ENCODE data around the gene SETD6.
"Not testable (repeated sequence)": the region's sequence is repeated elsewhere in the genome, so short reads cannot be mapped to it uniquely, and the experiment has no call there.

SETD6 gene

DNA sequence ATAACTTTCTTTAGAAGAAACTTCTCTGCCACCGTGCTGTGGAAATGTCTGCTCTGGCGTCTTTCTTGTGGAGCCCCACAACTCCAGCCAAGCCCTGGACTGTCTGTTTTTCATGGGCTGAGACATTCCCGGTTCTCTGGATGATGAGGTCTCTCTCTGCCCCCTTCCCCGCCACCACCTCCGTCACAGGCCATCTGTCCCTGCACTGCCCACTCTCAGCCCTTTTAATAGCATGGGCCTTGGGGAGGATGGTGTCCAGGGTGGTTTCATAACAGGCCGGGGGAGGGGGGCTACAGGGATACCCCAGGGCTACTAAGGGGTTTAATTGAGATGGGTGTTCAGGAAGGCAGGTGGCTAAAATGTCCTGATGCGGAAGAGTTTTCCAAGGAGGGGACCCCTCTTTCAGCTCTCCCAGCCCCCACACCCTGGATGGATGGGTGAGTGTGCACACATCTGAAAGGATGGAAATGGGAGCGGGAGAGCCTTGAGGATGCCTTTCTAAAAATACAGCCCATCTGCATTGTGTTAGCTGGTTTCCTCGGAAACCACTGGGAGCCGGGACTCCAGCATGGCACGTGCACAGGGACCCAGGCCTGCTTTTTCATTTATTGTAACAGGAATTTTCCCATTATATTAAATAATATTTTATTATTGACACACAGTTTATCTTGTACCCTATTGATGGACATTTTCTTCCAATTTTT lies 30.0 kb upstream of the SETD6 start:
- no peak for FAIRE-seq
- TF ChIP-seq CTCF (IDR thresholded peaks at IDR 0.05; ENCODE audit: insufficient read depth, missing control alignments), result no peak
- no peak for DNase-seq (ENCODE audit: insufficient read length, low spot score)

DNA sequence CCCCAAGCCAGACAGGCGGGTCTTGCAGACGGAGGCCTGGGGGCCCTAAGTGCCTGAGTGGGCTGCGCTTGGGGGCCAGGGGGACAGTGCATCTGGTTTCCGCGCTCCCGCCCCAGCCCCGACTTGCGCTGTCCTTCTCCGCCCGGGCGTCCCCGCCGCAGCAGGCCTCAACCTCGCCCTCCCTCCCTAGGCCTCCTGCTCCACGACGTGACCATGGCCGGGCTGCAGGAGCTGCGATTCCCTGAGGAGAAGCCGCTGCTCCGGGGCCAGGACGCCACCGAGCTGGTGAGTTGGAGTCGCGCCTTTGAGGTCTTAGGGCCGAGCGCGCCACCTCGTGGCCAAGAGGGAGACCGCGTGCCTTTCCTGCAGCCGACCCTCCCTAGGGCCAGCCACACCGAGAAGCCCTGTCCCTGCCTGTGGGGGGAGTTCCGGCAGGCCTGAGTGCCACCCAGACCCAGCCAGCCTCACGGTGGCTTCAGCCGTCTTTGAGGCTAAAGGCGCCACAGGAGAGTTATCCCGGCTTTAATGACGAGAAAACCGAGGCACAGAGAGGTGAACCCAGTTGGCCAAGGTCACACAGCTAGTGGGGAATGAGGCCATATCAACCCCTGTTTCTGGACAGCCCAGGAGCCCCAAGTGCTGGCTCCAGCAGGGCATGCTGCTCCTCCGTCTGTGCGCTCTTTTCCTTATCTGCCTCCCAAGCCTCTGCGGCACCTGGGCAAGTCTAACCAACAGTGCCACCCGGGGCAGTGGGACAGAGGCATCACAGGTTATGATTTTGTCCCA lies 27.6 kb upstream of the SETD6 start:
- DNase-seq (ENCODE audit: insufficient read length, low spot score) (peak; percentile 77), FAIRE-seq (no peak)
- peak; percentile 72 for TF ChIP-seq CTCF (IDR thresholded peaks at IDR 0.05; ENCODE audit: insufficient read depth, missing control alignments)

DNA sequence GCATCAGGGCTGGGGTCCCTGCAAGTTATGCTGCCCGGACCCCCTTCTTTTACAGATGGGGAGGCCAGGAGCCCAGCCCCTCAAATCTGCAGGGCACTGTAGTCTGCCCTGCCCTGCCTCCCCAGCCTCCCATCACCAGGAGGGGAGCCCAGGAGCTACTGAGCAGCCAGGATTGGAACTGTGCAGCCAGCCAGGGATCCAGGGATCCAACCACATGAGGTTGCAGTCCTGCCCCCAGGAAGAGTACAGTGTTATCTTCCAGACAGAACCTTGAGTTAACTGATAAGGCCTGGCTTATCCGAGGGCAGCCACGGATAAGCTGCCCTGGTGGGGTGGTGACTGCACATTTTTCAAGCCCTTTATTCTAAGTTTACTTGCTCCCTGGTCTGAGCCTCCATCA lies 26.8 kb upstream of the SETD6 start:
- FAIRE-seq, result no peak
- no peak for DNase-seq (ENCODE audit: insufficient read length, low spot score)
- no peak for TF ChIP-seq CTCF (IDR thresholded peaks at IDR 0.05; ENCODE audit: insufficient read depth, missing control alignments)

DNA sequence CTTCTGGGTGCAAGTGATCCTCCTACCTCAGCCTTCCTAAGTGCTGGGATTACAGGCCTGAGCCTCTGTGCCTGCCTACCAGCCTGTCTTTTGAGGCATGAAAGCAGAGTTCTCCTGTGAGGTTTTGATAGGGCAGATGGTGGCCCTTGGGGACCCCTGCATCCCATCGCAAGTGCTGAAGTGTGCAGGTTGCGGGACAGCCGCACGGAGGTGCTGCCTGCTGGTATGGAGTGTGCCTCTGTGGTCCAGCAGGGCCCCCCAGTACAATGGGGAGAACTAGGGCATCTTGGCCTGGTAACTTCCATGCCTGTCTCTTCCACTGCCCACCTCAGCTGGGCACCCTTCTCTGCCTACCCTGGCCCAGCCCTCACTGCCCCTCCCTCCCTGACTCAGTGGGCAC lies 25.3 kb upstream of the SETD6 start:
- no peak for TF ChIP-seq CTCF (IDR thresholded peaks at IDR 0.05; ENCODE audit: insufficient read depth, missing control alignments)
- no peak for FAIRE-seq
- no peak for DNase-seq (ENCODE audit: insufficient read length, low spot score)

DNA sequence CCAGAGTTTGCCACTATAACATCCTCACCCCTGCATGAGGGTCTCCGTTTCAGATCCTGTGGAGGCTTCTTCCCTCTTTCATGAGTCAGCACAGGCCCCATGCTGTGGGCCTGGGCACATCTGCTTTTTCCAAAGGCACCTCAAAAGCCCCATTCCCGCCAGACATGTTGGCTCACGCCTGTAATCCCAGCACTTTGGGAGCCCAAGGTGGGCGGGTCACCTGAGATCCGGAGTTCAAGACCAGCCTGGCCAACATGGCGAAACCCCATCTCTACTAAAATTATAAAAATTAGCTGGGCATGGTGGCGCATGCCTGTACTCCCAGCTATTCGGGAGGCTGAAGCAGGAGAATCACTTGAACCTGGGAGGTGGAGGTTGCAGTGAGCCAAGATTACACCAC lies 24.8 kb upstream of the SETD6 start:
- not testable (repeated sequence) for DNase-seq (ENCODE audit: insufficient read length, low spot score); FAIRE-seq

DNA sequence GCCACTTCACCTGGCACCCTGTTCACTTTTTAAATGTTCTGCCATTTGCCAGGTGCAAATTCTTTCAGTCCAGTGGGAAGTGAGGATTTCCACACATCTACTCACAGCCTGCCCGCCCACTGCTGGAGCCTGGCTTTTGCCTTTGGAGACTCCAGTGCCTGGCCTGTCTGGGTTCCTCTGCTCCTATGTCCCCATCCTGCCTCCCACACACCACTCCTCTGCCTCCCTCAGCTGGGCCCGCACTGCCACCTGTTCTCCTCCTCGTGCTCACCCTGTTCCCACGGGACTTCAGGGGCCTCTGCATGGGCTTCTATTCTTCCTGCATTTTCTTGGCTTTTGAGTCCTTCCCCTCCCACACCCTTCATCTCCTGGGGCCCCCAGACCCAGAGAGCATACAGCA lies 23.3 kb upstream of the SETD6 start:
- FAIRE-seq (no peak), DNase-seq (ENCODE audit: insufficient read length, low spot score) (no peak)
- no peak for TF ChIP-seq CTCF (IDR thresholded peaks at IDR 0.05; ENCODE audit: insufficient read depth, missing control alignments)

DNA sequence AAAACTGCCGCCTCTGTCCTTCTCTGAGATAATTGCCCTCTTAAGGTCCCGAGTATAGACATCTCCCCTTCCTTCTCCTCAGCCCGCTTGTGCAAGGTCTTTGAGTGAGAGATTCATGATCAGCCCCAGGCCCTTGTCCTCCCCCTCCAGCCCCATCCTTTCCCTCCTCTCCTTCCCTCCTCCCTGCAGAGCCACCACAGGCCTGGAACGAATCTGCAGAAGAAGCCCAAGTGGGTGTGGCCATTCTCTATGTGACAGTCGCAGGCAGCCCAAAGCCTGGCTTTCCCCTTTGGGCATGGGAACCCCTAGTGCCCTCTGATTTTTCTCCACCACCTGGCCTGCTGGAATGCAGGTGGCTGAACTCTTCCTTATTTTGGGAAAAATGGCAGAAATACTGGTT lies 22.6 kb upstream of the SETD6 start:
- FAIRE-seq, result no peak
- TF ChIP-seq CTCF (IDR thresholded peaks at IDR 0.05; ENCODE audit: insufficient read depth, missing control alignments), result no peak
- no peak for DNase-seq (ENCODE audit: insufficient read length, low spot score)

Measured in D721Med (cell line).